B cell (primary cell): ENCODE data around the gene FKBP1C. TPM values are rescaled to one million over a fixed set of nuclear protein-coding genes. Genes with fewer than 3 reads are reported as not detected.
"Not testable (repeated sequence)": the region's sequence is repeated elsewhere in the genome, so short reads cannot be mapped to it uniquely, and the experiment has no call there.

Experiments used
- ATAC-seq: fragments of 200-7000 bp; cut with Tn5 transposase; one replicate; pipeline ENCODE4 v1.10.0; 2021; ENCODE audit warnings: low read depth, mild to moderate bottlenecking, moderate number of reproducible peaks, moderate library complexity
- CTCF ChIA-PET: fragments of 350-600 bp; sonication (Branson Sonifier 250); formaldehyde crosslinking; loops from one replicate; lab custom pipeline; 2021; ENCODE audit warnings: antibody characterized with exemption, inconsistent platforms; lab: Charles Lee
- POLR2A ChIA-PET: fragments of 350-600 bp; sonication (Branson Sonifier 250); formaldehyde crosslinking; loops from one replicate; lab custom pipeline; 2021; ENCODE audit warnings: antibody characterized with exemption; lab: Charles Lee
- DNase-seq: peaks from one replicate; pipeline ENCODE4 v3.0.0; 2013
- H2AFZ ChIP-seq: 2 replicates; pipeline ENCODE4 v1.6.1; 2012; ENCODE audit warnings: mild to moderate bottlenecking, low read depth, low read length; ENCODE audit not compliant: insufficient read depth, poor library complexity, severe bottlenecking
- H3K27ac ChIP-seq, 2 donors: 1 replicate in 1 of 2; 2 replicates in 1 of 2; pipeline ENCODE4 v1.5.1; 2012 to 2013; ENCODE audit warnings: low read length in 2 of 2, mild to moderate bottlenecking in 2 of 2, moderate library complexity in 1 of 2
- H3K27me3 ChIP-seq, 4 experiments: fragments of 200-600 bp in 1 of 4; sonication (generic) in 1 of 4; replicated peaks in 1 of 4; 1 replicate in 2 of 4; 2 replicates in 2 of 4; pipeline versions ENCODE4 v1.6.1 to v1.7.0; 2013 to 2016; ENCODE audit warnings: low read length in 3 of 4, mild to moderate bottlenecking in 2 of 4, mixed read lengths in 1 of 4, moderate library complexity in 1 of 4; ENCODE audit not compliant: insufficient read depth in 4 of 4, control insufficient read depth in 3 of 4; ENCODE audit errors: control extremely low read depth in 1 of 4
- H3K36me3 ChIP-seq, 2 experiments: replicated peaks in 1 of 2; 1 replicate in 1 of 2; 2 replicates in 1 of 2; pipeline versions ENCODE4 v1.6.1 to v1.7.1; 2013; ENCODE audit warnings: low read length in 1 of 2; ENCODE audit not compliant: insufficient read depth in 2 of 2, control insufficient read depth in 1 of 2; ENCODE audit errors: control extremely low read depth in 1 of 2, extremely low read depth in 1 of 2
- H3K4me1 ChIP-seq, 2 donors: fragments of 200-600 bp in 1 of 2; sonication (generic) in 1 of 2; 1 replicate in 1 of 2; 2 replicates in 1 of 2; pipeline versions ENCODE4 v1.5.1 to v1.6.1; 2013 to 2017; ENCODE audit warnings: low read length in 2 of 2; ENCODE audit not compliant: control insufficient read depth in 2 of 2, insufficient read depth in 2 of 2
- H3K4me2 ChIP-seq: replicated peaks from 2 replicates; pipeline ENCODE3; 2012; ENCODE audit warnings: mild to moderate bottlenecking, low read depth, low read length; ENCODE audit not compliant: poor library complexity, severe bottlenecking
- H3K4me3 ChIP-seq, 5 experiments: fragments of 200-600 bp in 1 of 5; sonication (generic) in 1 of 5; 1 replicate in 3 of 5; 2 replicates in 2 of 5; pipeline versions ENCODE4 v1.5.1 to v1.7.0; 2011 to 2016; ENCODE audit warnings: low read length in 4 of 5, mild to moderate bottlenecking in 4 of 5, low read depth in 2 of 5, control low read depth in 1 of 5, moderate library complexity in 1 of 5; ENCODE audit not compliant: insufficient read depth in 1 of 5; ENCODE audit errors: control extremely low read depth in 1 of 5, extremely low read depth in 1 of 5
- H3K79me2 ChIP-seq: fragments of 200-600 bp; sonication (generic); one replicate; pipeline ENCODE4 v1.6.0; 2016; ENCODE audit warnings: low read length; ENCODE audit not compliant: control insufficient read depth, insufficient read depth
- H3K9ac ChIP-seq: fragments of 200-600 bp; sonication (generic); 2 replicates; pipeline ENCODE4 v1.6.1; 2017; ENCODE audit warnings: mild to moderate bottlenecking, low read length, moderate library complexity
- H3K9me3 ChIP-seq, 3 donors: one replicate each; pipeline versions ENCODE4 v1.6.1 to v1.7.1; 2013; ENCODE audit warnings: low read length in 2 of 3; ENCODE audit not compliant: control insufficient read depth in 2 of 3, insufficient read depth in 1 of 3; ENCODE audit errors: control extremely low read depth in 1 of 3
- H4K20me1 ChIP-seq: 2 replicates; pipeline ENCODE4 v1.6.0; 2012; ENCODE audit warnings: mild to moderate bottlenecking, low read length; ENCODE audit not compliant: insufficient read depth, control insufficient read depth, poor library complexity, severe bottlenecking
- H3K27ac Mint-ChIP-seq: one replicate; pipeline ENCODE4 v1.8.0; 2021; ENCODE audit warnings: mixed read lengths
- H3K27me3 Mint-ChIP-seq: one replicate; pipeline ENCODE4 v1.8.0; 2021; ENCODE audit warnings: mixed read lengths
- H3K4me1 Mint-ChIP-seq: one replicate; pipeline ENCODE4 v1.8.0; 2021; ENCODE audit warnings: mixed read lengths
- H3K4me3 Mint-ChIP-seq: one replicate; pipeline ENCODE4 v1.8.0; 2021; ENCODE audit warnings: mixed read lengths
- H3K9me3 Mint-ChIP-seq: one replicate; pipeline ENCODE4 v1.8.0; 2022; ENCODE audit warnings: mixed read lengths; ENCODE audit not compliant: insufficient read depth
- WGBS: methylation state at CpG from one replicate; pipeline ENCODE4 v1.1.5; 2013; ENCODE audit warnings: missing lambda C conversion rate; ENCODE audit not compliant: insufficient coverage; 5-methylcytosine and 5-hydroxymethylcytosine counted together
- intact Hi-C: fragments of 100-400 bp; cut with micrococcal nuclease; formaldehyde crosslinking; loops from one replicate; pipeline ENCODE4 v1.10.0; 2022
- polyA plus RNA-seq: library from polyadenylated mRNA; depleted of rRNA; stranded (reverse); fragments of >200 nt; gene quantifications from 2 replicates; pipeline ENCODE4 v1.2.3, GENCODE V29; 2012
- total RNA-seq, 2 donors: library from RNA; stranded (reverse); fragments of 120-200 nt in 1 of 2; gene quantifications; 1 replicate in 1 of 2; 2 replicates in 1 of 2; pipeline versions ENCODE4 v1.2.3 to v1.2.4, GENCODE V29; 2013 to 2022

FKBP1C gene
- total and polyA plus RNA-seq, 2 donors (not counting 1 experiment from before 2014, with no cell fraction given) = not detected

- WGBS = 96% methylated on average over 22 of the region's 32 CpGs
- H3K9ac ChIP-seq, H3K27ac Mint-ChIP-seq, ATAC-seq, intact Hi-C loops, POLR2A ChIA-PET, H3K4me2 ChIP-seq, H3K27me3 Mint-ChIP-seq, H3K4me1 Mint-ChIP-seq, H3K4me1 ChIP-seq, H3K27me3 ChIP-seq, DNase-seq, H3K4me3 Mint-ChIP-seq, H2AFZ ChIP-seq, H3K9me3 Mint-ChIP-seq, CTCF ChIA-PET, H3K4me3 ChIP-seq, H3K79me2 ChIP-seq, H3K27ac ChIP-seq, H4K20me1 ChIP-seq, H3K36me3 ChIP-seq: not testable (repeated sequence)
- H3K9me3 ChIP-seq = peaks cover 0 to 24% (median 0%) of the 10 kb centered on the region in 3 donors
Measured at GRCh38 chr6:63227928-63228894, 16.9 kb downstream of the FKBP1C start.

GRCh38 chr6:63230027-63230426 lies 18.8 kb downstream of the FKBP1C start:
- CTCF ChIA-PET, POLR2A ChIA-PET: not testable (repeated sequence)
- 85% methylated on average over 8 of the region's 13 CpGs for WGBS

GRCh38 chr6:63230511-63230910 lies 19.2 kb downstream of the FKBP1C start:
- H3K4me3 ChIP-seq, DNase-seq, POLR2A ChIA-PET, H2AFZ ChIP-seq, H3K4me2 ChIP-seq, H3K4me1 ChIP-seq, H3K27me3 ChIP-seq, H3K27ac Mint-ChIP-seq, H3K9me3 Mint-ChIP-seq, H3K36me3 ChIP-seq, ATAC-seq, H3K27me3 Mint-ChIP-seq, H4K20me1 ChIP-seq, H3K27ac ChIP-seq, H3K79me2 ChIP-seq, H3K4me3 Mint-ChIP-seq, H3K4me1 Mint-ChIP-seq, H3K9ac ChIP-seq, intact Hi-C loops, CTCF ChIA-PET: not testable (repeated sequence)
- 60% methylated on average over 5 of the region's 12 CpGs for WGBS
- peaks cover 0 to 24% (median 0%) of the 10 kb centered on the region in 3 donors for H3K9me3 ChIP-seq

More at GRCh38 chr6:63230027-63230426, 18.8 kb downstream of the FKBP1C start:
- ATAC-seq, H3K79me2 ChIP-seq, intact Hi-C loops, H3K4me3 Mint-ChIP-seq, H2AFZ ChIP-seq, DNase-seq, H3K27ac Mint-ChIP-seq, H3K4me2 ChIP-seq, H3K4me1 ChIP-seq, H3K9ac ChIP-seq, H3K27me3 ChIP-seq, H4K20me1 ChIP-seq, H3K27ac ChIP-seq, H3K4me1 Mint-ChIP-seq, H3K9me3 Mint-ChIP-seq, H3K4me3 ChIP-seq, H3K36me3 ChIP-seq, H3K27me3 Mint-ChIP-seq: not testable (repeated sequence)
- peaks cover 0 to 24% (median 0%) of the 10 kb centered on the region in 3 donors for H3K9me3 ChIP-seq
